Erythroblast (primary cell): ENCODE results near the gene CFAP43.
A peak's percentile ranks its signal among the peaks of the same experiment; 100 is the strongest.

Experiments
- DNase-seq, 2 experiments: peaks; one replicate each; lab custom pipeline; 2025; lab: John Stamatoyannopoulos, UW
- GATA1 ChIP-seq: IDR thresholded peaks from 2 replicates; pipeline ENCODE4 v1.6.1; 2011; ENCODE audit warnings: low read depth, mild to moderate bottlenecking, control low read depth, low read length, moderate library complexity
- POLR2A ChIP-seq: IDR thresholded peaks from 2 replicates; pipeline ENCODE4 v1.6.1; 2011; ENCODE audit warnings: mild to moderate bottlenecking, low read length

The CFAP43 gene

DNA sequence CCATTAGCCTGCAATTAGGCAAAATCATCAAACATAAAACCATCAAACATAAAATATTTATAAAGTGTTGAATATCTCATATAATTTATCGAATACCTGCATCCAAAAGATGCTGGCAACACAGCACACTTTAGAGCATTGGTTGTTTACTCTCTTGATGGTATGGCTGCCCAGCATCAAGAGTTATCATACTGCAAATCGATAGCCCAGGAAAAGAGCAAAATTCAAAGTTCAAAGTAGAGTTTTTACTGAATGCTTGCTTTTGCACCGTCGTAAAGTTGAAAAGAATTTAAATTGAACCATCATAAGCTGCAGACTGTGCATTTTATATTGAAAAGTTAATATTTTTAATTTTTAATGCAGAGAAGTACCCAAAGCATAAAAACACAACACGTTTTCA, 32.6 kb upstream of the CFAP43 start:
- TF ChIP-seq GATA1 (no peak), POLR2A (no peak)
- no peak for DNase-seq

DNA sequence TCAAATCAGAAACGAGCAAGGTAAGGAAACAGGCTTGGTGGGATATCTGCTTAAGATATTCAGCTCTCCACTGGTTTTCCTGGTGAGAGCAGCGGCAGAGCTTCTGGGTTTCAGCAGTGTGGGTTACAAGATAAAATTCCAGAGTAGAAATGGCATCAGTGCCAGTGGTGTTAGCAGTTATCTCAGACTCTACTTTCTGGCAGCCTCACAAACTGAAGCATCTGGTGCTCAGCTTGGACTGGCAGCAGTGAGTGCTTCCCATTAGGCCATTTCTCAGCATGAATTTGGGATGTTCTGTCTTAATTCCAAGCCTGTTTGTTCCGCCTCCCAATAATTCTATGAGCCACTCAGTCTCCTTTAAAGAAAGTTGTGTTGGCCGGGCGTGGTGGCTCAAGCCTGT, 29.9 kb upstream of the CFAP43 start:
- DNase-seq = no peak
- TF ChIP-seq POLR2A (no peak), GATA1 (no peak)

DNA sequence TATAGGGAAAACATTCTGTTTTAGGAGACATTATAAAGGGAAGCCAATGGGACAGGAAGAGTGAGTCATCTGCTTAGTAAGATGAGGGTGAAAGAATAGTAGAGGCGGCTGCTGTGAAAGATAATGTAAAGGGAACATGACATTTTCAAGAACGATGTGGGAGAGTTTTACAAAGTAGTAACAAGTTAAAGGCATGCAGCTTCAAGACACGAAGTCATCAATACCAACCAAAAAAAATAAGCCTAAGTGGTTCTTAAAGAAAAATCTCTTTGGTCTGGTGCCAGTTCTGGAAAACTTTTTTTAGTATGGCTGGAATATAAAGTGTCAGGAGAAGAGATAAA, 28.6 kb upstream of the CFAP43 start:
- TF ChIP-seq POLR2A = peak; percentile 30
- no peak for TF ChIP-seq GATA1
- peak; percentile 62 to 79 for DNase-seq

DNA sequence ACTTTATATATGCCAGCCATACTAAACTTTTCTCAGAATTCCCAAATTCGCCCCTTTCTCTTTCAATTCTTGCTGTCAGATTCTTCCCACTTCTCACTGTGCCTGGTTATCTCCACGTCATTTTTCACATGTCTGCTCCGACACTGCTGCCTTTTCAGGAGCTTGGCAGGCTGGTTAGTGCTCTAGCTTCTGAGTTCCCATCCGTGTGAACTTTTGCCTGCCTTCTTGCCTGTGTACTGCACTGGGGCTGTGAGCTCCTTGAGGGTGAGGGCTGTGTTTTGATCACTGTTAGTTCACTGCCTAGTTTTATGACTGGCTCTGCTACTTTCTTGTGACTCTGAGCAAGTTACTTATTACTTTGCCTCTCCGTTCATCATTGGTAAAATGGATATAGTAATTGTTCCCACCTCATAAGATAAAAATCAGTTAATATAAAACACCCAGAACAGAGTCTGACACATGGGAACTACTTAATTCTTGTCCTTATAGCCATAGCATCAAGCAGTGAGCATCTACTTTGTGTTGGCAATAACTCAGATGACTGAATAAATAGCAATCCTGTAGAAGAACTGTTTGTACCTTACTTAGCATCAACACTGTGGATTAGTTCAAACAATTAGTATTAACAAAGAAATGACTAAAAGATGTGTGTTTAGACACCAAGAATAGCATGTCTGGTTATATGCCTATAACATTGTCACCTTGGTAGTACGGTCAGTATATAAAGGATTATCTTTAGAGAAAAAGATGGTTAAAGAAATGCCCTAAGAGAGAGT, 28.0 kb upstream of the CFAP43 start:
- TF ChIP-seq POLR2A = peak; percentile 33
- TF ChIP-seq GATA1 = no peak
- DNase-seq = no peak

DNA sequence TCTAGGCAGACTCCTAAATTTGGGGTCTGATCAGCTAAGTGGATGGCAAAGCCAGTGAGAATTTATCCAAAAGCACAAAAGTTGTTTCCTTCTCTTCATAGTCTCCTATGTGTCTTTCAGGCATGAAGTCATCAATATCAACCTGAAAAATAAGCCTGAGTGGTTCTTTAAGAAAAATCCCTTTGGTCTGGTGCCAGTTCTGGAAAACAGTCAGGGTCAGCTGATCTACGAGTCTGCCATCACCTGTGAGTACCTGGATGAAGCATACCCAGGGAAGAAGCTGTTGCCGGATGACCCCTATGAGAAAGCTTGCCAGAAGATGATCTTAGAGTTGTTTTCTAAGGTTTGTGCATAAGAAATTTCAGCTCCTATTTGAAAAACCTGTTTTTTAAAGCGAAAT, 27.3 kb upstream of the CFAP43 start:
- TF ChIP-seq GATA1 (no peak), POLR2A (peak; percentile 47)
- no peak for DNase-seq

DNA sequence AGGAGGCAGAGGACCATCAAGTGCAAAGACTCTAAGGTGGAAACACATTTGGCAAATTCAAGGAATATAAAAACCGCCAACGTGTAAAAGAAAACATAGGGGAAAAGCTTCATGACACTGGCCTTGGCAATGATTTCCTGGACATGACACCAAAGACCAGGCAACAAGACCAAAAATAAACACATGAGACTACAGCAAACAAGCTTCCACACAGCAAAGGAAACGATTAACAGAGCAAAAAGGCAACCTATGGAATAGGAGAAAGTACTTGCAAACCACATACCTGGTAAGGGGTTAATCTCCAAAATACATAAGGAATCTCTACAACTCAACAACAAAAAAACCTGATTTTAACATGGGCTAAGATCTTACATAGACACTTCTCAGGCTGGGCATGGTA, 26.0 kb upstream of the CFAP43 start:
- no peak for DNase-seq
- TF ChIP-seq POLR2A (no peak), GATA1 (no peak)

DNA sequence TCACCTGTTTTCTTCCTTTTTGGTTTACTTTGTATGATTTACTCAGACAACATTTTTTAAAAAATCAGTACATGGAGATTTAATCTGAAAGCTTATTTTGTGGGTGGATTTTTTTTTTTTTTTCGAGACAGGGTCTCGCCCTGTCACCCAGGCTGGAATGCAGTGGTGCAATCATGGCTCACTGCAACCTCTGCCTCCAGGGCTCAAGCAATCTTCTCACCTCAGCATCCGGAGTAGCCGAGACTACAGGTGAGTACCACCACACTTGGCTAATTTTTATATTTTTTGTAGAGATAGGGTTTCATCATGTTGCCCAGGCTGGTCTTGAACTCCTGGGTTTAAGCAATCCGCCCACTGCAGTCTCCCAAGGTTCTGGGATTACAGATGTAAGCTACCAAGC, 25.1 kb upstream of the CFAP43 start:
- TF ChIP-seq GATA1 (no peak), POLR2A (no peak)
- DNase-seq = no peak

DNA sequence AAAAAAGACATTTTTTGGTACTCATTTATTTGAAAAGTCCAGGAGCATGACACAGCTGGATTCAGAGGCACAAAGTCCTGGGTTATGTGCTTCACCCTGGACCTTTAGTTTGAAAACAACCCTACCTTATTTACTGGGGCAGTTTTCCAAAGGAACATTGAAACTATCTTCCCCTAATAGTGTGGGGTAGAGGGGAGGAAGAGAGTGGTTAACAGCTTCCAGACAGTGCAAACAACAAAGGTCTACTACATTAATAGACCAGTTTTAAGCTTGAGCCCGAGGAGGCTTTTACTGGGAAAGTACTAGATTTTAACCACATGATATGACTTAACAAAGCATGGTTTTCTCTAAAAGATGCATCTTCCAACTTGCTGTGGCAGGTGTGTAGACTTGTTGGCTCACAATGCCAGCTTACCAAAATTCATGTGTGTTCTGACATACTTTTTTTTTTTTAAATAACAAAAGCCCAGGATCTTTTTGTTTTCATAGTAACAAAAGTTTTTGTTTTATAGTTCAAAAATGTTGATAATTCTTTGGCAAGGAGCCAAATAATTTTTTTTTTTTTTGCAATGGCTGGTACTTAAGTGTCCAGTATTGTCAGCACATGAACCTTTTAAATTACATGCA, 24.3 kb upstream of the CFAP43 start:
- DNase-seq = peak; percentile 56 to 71
- no peak for TF ChIP-seq GATA1
- TF ChIP-seq POLR2A = no peak

DNA sequence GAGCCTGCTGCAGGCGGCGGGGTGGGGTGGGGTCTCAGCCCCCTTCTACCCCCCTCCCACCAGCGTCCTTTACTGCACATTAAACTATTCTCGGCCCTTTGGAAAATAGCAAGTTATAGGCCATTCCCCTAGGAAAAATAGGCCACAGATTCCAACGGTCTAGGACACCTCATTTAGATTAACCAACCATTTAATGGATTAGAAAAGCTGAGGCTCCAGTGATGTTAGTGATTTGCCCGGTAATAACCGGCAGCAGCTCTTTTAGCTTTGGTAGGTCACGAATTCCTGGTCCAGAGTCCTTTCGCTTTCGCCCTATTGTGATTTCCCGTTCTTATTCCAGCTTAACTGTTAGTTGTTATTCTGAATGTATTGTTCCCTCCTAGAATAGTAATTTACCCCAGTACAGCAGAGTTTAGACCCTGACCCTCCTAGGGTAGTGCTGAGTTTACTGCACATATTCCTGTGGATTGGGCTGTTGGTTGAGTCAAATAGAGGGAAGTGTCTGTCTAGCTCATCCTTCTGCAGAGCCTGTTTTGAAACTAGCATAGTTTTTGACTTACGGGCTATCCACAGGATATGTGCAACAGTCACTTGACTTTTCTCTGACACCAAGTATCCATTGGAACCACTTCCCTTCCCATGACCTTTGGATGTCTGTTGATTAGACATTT, 23.3 kb upstream of the CFAP43 start:
- no peak for TF ChIP-seq GATA1
- TF ChIP-seq POLR2A = peak; percentile 60
- DNase-seq = peak; percentile 56 to 74

DNA sequence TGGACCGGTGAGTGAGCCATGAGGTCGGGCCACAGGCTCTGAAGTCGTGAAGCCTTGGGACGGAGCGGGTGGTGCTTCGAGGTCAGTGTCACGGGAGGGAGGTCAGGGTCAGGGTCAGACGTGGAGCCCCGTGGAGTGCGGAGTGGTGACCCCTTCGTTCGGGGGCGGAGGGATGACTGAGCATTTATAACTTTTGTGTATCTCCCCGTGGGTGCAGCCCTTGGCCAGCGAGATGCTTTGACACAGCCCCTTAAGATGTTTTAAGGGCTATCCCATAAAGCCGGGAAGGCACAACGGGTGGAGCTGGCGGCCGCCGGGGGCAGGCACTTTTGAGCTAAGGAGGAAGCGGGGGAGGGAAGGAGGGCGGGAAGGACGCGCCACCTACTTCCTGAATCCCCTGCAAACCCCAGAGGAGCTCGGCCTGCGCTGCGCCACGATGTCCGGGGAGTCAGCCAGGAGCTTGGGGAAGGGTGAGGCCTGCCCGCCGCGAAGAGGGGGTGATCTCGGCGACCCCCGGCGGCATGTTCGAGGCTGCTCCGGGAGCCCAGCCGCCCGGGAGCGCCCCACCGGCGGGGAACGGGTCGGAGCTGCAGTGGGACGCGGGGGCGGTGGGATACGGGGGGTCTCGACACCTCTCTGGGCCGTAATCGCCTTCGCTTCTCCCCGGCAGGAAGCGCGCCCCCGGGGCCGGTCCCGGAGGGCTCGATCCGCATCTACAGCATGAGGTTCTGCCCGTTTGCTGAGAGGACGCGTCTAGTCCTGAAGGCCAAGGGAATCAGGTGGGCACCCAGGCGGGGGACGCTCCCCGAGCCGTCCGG, 22.5 kb upstream of the CFAP43 start, which contains the start of gene GSTO1:
GSTO1 (plus strand) TSS at position 400 of the 818 bp plus-strand sequence; CDS start at position 437, 37 bp downstream.
- TF ChIP-seq POLR2A = peak; percentile 77
- TF ChIP-seq GATA1 = no peak

DNA sequence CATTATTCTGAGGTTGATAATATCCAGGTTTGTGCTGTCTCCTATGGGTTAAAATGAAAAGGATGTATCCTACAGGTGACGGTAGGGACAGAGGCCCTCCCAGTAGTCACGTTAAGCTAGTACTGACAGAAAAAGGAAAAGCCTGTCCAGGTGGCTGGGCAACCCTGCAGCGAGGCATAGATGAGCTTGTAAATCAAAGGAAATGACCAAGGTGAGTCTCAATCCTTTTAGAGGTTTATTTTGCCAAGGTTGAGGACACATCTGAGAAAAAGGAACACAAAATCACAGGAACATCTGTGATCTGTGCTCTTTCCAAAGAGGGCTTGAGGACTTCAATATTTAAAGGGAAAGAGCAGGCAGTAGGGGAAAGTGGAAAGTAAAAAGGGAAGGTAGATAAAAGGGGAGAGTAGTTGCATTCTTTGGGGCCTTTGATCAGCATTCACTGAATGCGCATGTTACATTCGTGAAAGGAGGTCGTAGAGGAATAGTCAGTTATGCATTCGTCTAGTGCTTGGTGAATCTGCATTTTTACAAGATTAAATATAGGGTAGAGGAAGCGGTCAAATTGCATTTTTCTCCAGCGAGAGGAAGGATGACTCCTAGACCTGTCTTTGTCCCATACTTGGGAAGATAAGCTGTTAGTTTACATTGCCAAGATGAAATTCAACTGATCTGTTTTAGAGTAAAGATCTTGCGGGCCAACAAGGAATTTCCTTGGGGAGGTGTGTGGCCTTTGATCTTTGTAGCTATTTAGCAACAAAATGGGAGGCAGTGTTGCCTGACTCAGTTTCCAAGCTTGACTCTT, 21.6 kb upstream of the CFAP43 start:
- no peak for TF ChIP-seq GATA1
- TF ChIP-seq POLR2A = no peak
- peak in 1 of 2 experiments; percentile 49 for DNase-seq

More for the DNA sequence above, 22.5 kb upstream of the CFAP43 start, which contains the start of gene GSTO1:
- DNase-seq = peak; percentile 69 to 78

DNA sequence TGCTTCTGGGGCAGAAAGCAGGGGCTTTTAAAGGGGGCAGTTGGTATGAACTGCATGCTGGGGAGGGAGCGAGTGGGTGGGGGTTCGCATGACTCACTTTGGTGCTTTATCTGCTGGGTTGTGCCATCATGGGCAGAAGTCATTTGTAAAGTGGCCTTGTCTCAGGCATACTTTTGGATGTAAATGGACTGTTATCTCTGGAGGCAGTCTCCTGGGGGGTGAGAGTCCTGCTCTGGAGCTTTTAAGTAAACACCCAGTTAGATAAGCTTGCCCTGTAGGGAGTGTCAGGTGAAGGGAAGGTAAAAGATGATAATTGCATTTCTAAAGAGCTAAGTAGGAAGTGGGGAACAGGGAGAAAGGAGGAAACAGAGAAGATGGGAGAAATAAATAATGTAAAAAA, 20.9 kb upstream of the CFAP43 start:
- TF ChIP-seq POLR2A (peak; percentile 60), GATA1 (no peak)
- DNase-seq = peak; percentile 82 to 89

DNA sequence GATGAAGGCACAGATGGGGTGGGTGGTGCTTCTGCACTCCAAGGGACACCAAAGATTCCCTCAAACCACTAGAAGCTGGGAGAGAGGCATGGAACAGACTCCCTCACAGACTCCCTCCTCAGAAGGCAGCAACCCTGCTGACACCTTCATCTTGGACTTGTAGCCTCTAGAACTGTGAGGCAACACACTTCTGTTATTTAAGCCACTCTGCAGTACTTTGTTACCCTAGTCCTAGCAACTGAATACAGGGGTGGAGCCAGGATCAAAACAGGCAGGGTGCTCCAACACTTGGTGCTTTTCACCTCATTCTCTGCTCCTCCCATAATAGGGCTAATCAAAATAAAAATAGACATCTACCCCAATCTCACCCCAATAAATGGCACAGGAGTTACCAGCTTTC, 20.2 kb upstream of the CFAP43 start:
- DNase-seq = peak; percentile 39 to 51
- TF ChIP-seq GATA1 (no peak), POLR2A (no peak)
